GM19025 (cell line): Measurements from ENCODE around the gene LAMC2.
A peak's percentile ranks its signal among the peaks of the same experiment; 100 is the strongest.

Experiments used
- ATAC-seq: cut with Tn5 transposase; IDR thresholded peaks from one replicate; pipeline ENCODE4 v1.9.1; 2021; ENCODE audit warnings: mild to moderate bottlenecking, low read depth, moderate library complexity; ENCODE audit not compliant: unreplicated experiment

Gene LAMC2

GRCh38 chr1:183209533-183210158, 23.6 kb downstream of the LAMC2 start:
- ATAC-seq: peak; percentile 53

- no peak for ATAC-seq
These were observed 24.6 kb downstream of the LAMC2 start for GRCh38 chr1:183210681-183211080.

- ATAC-seq: no peak
These were observed 26.8 kb downstream of the LAMC2 start for GRCh38 chr1:183212870-183213269.

- no peak for ATAC-seq
These were observed 28.2 kb downstream of the LAMC2 start for GRCh38 chr1:183214021-183214970.

GRCh38 chr1:183215076-183215720, 29.1 kb downstream of the LAMC2 start:
- no peak for ATAC-seq

GRCh38 chr1:183215936-183216335, 29.9 kb downstream of the LAMC2 start:
- ATAC-seq: no peak

- ATAC-seq: no peak
These were observed 32.1 kb downstream of the LAMC2 start for GRCh38 chr1:183218027-183218618.

GRCh38 chr1:183218971-183219615, 33.0 kb downstream of the LAMC2 start:
- no peak for ATAC-seq

- no peak for ATAC-seq
These were observed 33.5 kb downstream of the LAMC2 start for GRCh38 chr1:183219616-183220009.

- ATAC-seq: no peak
These were observed 36.8 kb downstream of the LAMC2 start for GRCh38 chr1:183222909-183223308.

- no peak for ATAC-seq
These were observed 37.4 kb downstream of the LAMC2 start for GRCh38 chr1:183223467-183223866.

GRCh38 chr1:183226361-183226760, 40.3 kb downstream of the LAMC2 start:
- no peak for ATAC-seq

- ATAC-seq: no peak
These were observed 40.9 kb downstream of the LAMC2 start for GRCh38 chr1:183226963-183227362.

- ATAC-seq: no peak
These were observed 41.6 kb downstream of the LAMC2 start for GRCh38 chr1:183227422-183228346.

- no peak for ATAC-seq
These were observed 42.5 kb downstream of the LAMC2 start for GRCh38 chr1:183228347-183229220.

- ATAC-seq: no peak
These were observed 44.3 kb downstream of the LAMC2 start for GRCh38 chr1:183230413-183230812.

- no peak for ATAC-seq
These were observed 45.5 kb downstream of the LAMC2 start for GRCh38 chr1:183231545-183231944.

GRCh38 chr1:183233113-183233512, 47.0 kb downstream of the LAMC2 start:
- ATAC-seq: no peak
